ENCODE results near the gene SYVN1.

SYVN1 gene

GRCh38 chr11:65085446-65085845, 48.9 kb downstream of the SYVN1 start:
- DNase-seq: no peak

GRCh38 chr11:65084598-65085375, 49.5 kb downstream of the SYVN1 start:
- no peak for DNase-seq

- peak; percentile 99 for DNase-seq
These were observed 50.3 kb downstream of the SYVN1 start, which contains the start of the genes CDCA5 and ZFPL1 for GRCh38 chr11:65083834-65084597. Gene CDCA5, minus strand, starts transcription at chr11:65084040. Its CDS starts 62 bp downstream, at chr11:65083978. Gene ZFPL1, plus strand, starts transcription at chr11:65084222. Its CDS starts 477 bp downstream, at chr11:65084699.

DNA sequence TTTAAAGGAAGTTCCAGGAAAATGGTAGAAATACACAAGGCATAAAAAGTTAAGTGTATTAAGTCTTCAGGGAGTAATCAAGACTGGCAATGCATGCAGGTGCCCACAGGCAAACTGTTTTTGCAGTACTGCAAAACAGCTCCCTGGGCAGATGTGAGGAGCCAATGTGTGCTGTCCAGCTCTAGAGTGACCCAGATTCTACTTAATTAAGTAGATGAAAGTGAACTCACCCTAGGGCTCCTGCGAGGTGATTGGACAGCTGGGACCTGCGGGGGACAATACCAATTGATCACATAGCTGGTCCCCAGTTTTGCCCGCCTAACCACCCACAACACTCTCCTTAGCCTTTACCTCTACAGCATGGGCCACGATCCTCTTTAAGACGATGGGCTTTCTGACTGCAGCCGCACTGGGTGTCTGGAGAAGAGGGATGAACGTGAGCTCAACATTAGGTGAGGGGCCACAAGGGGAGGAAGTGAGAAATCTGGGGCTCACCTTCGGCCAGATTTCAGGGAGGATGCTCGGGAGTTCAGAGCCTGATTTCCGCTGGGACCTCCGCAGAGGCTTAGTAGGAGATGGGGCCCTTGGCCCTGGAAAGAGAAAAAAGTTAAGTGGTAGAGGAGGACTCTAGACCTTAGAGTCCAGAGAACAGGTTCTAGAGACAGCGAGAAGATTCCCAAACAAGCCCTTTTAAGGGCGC, 51.0 kb downstream of the SYVN1 start:
- no peak for DNase-seq

GRCh38 chr11:65078786-65079342, 55.5 kb downstream of the SYVN1 start:
- no peak for DNase-seq

GRCh38 chr11:65078151-65078550, 56.2 kb downstream of the SYVN1 start:
- DNase-seq: peak; percentile 82

DNA sequence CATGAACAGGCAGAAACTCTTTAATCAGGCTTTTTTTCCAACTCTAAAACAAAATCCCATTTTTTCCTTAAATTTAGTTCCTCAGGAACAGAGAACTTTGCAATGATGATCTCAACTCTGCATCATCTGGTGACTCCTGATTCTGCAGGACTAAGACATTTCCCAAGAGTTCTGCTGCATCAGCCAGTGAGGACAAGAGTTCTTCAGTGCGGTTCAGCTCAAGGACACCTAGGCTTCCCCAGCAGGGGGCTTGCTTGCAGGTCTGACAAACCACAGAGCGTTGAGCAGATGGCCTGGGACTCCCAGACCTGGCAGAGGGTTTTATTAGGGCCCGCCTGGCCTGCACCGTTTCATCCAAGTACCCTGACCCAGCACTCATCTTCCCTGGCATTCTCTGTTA, 56.9 kb downstream of the SYVN1 start:
- DNase-seq: no peak
